ENCODE results near the gene SERPINA9.
"Not testable (repeated sequence)": the region's sequence is repeated elsewhere in the genome, so short reads cannot be mapped to it uniquely, and the experiment has no call there.

SERPINA9 gene

GRCh38 chr14:94476023-94476422 is at the start of gene SERPINA9:
TSS of gene SERPINA9 (minus strand) at chr14:94476197. CDS start at chr14:94469840, 6,357 bp downstream.
- DNase-seq: no peak

- no peak for DNase-seq
Measured at GRCh38 chr14:94524093-94524492, 48.1 kb upstream of the SERPINA9 start.

GRCh38 chr14:94523265-94523664 is 47.3 kb upstream of the SERPINA9 start:
- no peak for DNase-seq

- DNase-seq: no peak
Measured at GRCh38 chr14:94522115-94522724, 46.2 kb upstream of the SERPINA9 start.

- no peak for DNase-seq
Measured at GRCh38 chr14:94521375-94522114, 45.5 kb upstream of the SERPINA9 start.

- DNase-seq: no peak
Measured at GRCh38 chr14:94517641-94518257, 41.8 kb upstream of the SERPINA9 start.

GRCh38 chr14:94517248-94517640 is 41.2 kb upstream of the SERPINA9 start:
- no peak for DNase-seq

GRCh38 chr14:94515856-94516255 is 39.9 kb upstream of the SERPINA9 start:
- DNase-seq: no peak

- DNase-seq: no peak
Measured at GRCh38 chr14:94515426-94515825, 39.4 kb upstream of the SERPINA9 start.

- DNase-seq: no peak
Measured at GRCh38 chr14:94514351-94514750, 38.4 kb upstream of the SERPINA9 start.

- DNase-seq: not testable (repeated sequence)
Measured at GRCh38 chr14:94510481-94510880, 34.5 kb upstream of the SERPINA9 start.

GRCh38 chr14:94509356-94509755 is 33.4 kb upstream of the SERPINA9 start, which contains the start of gene SERPINA12:
TSS of gene SERPINA12 (minus strand) at chr14:94509469. CDS start at chr14:94498397, 11,072 bp downstream.
- DNase-seq: no peak

- no peak for DNase-seq
Measured at GRCh38 chr14:94505641-94506040, 29.6 kb upstream of the SERPINA9 start.

GRCh38 chr14:94505206-94505605 is 29.2 kb upstream of the SERPINA9 start:
- no peak for DNase-seq

- no peak for DNase-seq
Measured at GRCh38 chr14:94501588-94502516, 25.9 kb upstream of the SERPINA9 start.

- DNase-seq: no peak
Measured at GRCh38 chr14:94500264-94500663, 24.3 kb upstream of the SERPINA9 start.

- DNase-seq: no peak
Measured at GRCh38 chr14:94499673-94500072, 23.7 kb upstream of the SERPINA9 start.

- DNase-seq: no peak
Measured at GRCh38 chr14:94498215-94498614, 22.2 kb upstream of the SERPINA9 start.

GRCh38 chr14:94494085-94494484 is 18.1 kb upstream of the SERPINA9 start:
- DNase-seq: no peak

GRCh38 chr14:94491511-94491910 is 15.5 kb upstream of the SERPINA9 start:
- DNase-seq: no peak

GRCh38 chr14:94489336-94489735 is 13.3 kb upstream of the SERPINA9 start:
- DNase-seq: no peak

- no peak for DNase-seq
Measured at GRCh38 chr14:94486883-94487282, 10.9 kb upstream of the SERPINA9 start.
